GM19025 (cell line): ENCODE results near the gene LAMA3.

Experiments
- ATAC-seq: cut with Tn5 transposase; IDR thresholded peaks from one replicate; pipeline ENCODE4 v1.9.1; 2021; ENCODE audit warnings: mild to moderate bottlenecking, low read depth, moderate library complexity; ENCODE audit not compliant: unreplicated experiment

The LAMA3 gene

DNA sequence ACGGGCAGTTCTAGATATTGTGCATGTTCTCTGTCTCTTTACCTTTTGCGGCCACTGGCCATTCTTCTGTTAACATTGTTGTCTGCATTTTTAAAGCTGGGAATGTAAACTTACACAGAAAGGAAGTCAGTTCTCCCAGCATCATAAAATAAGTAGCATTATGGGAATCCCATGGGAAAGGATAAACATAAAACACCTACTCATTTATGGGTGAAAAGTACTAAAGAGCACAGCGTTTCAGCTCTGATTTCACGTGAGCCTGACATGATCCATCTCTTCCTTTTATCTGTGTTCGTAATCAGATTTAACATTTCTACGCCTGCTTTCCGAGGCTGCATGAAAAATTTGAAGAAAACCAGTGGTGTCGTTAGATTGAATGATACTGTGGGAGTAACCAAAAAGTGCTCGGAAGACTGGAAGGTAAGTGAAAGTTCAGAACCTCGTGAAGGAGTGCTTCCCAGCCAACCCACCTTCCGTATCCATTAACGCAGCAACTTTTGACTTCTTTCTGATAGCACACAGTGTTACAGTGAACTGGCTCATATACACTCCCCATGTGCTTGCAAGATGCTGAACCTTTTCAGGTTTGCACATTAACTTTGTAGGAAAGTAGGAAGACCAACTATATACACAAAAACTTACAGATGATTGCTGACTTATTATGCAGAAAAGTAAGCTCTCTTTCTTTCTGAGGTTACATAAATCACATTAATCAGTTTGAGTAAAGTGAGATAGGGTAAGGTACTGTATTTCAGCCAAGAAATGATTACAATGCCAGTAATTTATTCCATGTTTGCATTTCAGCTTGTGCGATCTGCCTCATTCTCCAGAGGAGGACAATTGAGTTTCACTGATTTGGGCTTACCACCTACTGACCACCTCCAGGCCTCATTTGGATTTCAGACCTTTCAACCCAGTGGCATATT lies 238.8 kb downstream of the LAMA3 start:
- no peak for ATAC-seq

GRCh38 chr18:23929362-23929930 lies 240.2 kb downstream of the LAMA3 start:
- no peak for ATAC-seq

GRCh38 chr18:23930002-23930401 lies 240.7 kb downstream of the LAMA3 start:
- ATAC-seq: no peak

DNA sequence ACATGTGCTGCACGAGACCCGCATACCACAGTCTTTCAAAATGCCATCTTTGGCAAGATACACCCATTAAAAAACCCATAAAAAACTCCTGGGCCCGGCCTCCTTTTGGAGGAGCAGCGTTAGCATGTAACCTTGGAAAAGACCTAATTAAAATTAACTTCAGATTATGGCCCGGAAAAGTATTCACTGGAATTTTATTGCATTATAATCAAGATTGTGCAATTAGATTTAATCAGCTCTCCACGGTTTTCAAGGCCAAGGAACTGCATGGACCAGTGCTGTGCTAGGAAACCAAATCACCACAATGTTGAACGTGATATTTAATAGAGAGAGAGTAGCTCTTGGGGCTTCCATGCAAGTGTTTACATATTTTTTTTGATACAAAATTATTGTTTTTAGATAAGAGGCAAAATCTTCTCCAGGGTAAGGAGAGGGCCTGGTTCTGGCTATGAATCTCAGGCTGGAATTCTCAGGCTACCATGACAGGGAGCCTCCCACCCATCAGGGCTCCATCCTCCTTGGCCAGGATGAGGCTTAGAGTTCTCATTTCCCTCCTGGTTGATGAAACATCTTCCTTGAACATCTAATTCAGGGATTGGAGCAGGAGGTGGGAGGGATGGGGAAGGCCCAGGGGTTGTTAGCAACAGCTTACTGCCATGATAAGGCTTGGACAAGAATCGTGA lies 243.3 kb downstream of the LAMA3 start:
- ATAC-seq: no peak

GRCh38 chr18:23933407-23933806 lies 244.2 kb downstream of the LAMA3 start:
- no peak for ATAC-seq

GRCh38 chr18:23934252-23934651 lies 245.0 kb downstream of the LAMA3 start:
- no peak for ATAC-seq

GRCh38 chr18:23934863-23935262 lies 245.6 kb downstream of the LAMA3 start:
- no peak for ATAC-seq

- no peak for ATAC-seq
Observed at GRCh38 chr18:23935804-23936203, 246.6 kb downstream of the LAMA3 start.

GRCh38 chr18:23936381-23936958 lies 247.2 kb downstream of the LAMA3 start:
- ATAC-seq: no peak

- no peak for ATAC-seq
Observed at GRCh38 chr18:23938043-23938756, 248.9 kb downstream of the LAMA3 start.

GRCh38 chr18:23938901-23939341 lies 249.7 kb downstream of the LAMA3 start:
- ATAC-seq: no peak

- ATAC-seq: no peak
Observed at GRCh38 chr18:23939366-23939765, 250.1 kb downstream of the LAMA3 start.

DNA sequence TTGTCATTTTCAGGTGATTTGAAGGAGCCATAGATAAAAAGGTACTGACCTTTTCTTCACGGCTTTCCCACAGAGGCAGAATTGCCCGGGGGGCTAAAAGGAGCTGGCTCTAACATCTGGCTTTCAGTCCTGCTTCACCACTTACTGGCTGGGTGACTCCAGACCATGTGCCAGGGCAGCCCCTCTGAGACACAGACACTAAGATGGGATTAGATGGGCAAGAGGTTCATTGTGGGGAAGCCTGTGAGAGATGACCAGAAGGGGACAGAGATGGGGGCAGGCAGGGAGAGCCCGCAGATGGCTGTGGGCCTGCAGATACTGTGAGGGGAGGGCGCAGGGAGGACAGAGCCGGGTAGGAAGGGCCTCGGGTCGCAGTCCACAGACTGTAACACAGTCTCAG lies 250.6 kb downstream of the LAMA3 start:
- no peak for ATAC-seq

- no peak for ATAC-seq
Observed at GRCh38 chr18:23941791-23942190, 252.5 kb downstream of the LAMA3 start.

GRCh38 chr18:23943104-23943503 lies 253.9 kb downstream of the LAMA3 start:
- peak; percentile 52 for ATAC-seq

- ATAC-seq: no peak
Observed at GRCh38 chr18:23943903-23944624, 254.8 kb downstream of the LAMA3 start.

GRCh38 chr18:23945416-23946079 lies 256.3 kb downstream of the LAMA3 start:
- ATAC-seq: no peak

DNA sequence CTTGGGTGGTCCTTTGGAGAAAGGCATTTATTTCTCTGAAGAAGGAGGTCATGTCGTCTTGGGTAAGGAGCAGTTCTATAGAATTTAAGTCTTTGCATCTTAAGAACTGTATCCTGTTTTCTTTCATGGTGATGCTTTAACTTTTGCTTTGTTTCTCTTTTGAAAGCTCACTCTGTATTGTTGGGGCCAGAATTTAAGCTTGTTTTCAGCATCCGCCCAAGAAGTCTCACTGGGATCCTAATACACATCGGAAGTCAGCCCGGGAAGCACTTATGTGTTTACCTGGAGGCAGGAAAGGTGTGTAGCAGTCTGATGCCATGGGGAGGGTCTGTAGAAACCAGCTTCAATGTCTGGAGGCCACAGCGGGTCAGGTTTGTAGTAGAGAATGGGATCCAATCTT lies 260.6 kb downstream of the LAMA3 start:
- no peak for ATAC-seq

GRCh38 chr18:23950644-23951043 lies 261.4 kb downstream of the LAMA3 start:
- no peak for ATAC-seq
